ENCODE measurements around the gene CDRT15. TPM values are rescaled to one million over a fixed set of nuclear protein-coding genes. Genes with fewer than 3 reads are reported as not detected.
"Not testable (repeated sequence)": the region's sequence is repeated elsewhere in the genome, so short reads cannot be mapped to it uniquely, and the experiment has no call there.

Gene CDRT15
- total RNA-seq, 2 experiments from 2014 or later: not detected

- ATAC-seq, POLR2A ChIA-PET, H3K4me3 Mint-ChIP-seq: not testable (repeated sequence)
Observed at GRCh38 chr17:14231187-14231586, 5.5 kb downstream of the CDRT15 start.

GRCh38 chr17:14228903-14229302 is 7.8 kb downstream of the CDRT15 start:
- H3K9me3 Mint-ChIP-seq (ENCODE audit: insufficient read depth): peaks cover 7% of the 10 kb centered on the region
- ATAC-seq: no peak
- no peak overlapping the region for H3K4me3 Mint-ChIP-seq
- no peak for DNase-seq
- H3K27ac Mint-ChIP-seq: no peak overlapping the region
- H3K27me3 Mint-ChIP-seq (ENCODE audit: low read depth): no peaks in the 10 kb centered on the region
- H3K36me3 Mint-ChIP-seq (ENCODE audit: low read depth): peaks cover 3% of the 10 kb centered on the region
- no peaks in the 10 kb centered on the region for H3K4me1 Mint-ChIP-seq (ENCODE audit: low read depth)
- CTCF ChIA-PET: interaction anchor here (1.7 to 1.8 kb wide), 2 partner anchors 17 to 25 kb away, joined by 4 read pairs; no protein-coding TSS in a partner anchor
- POLR2A ChIA-PET: no interaction called here

More at GRCh38 chr17:14231187-14231586, 5.5 kb downstream of the CDRT15 start:
- H3K9me3 Mint-ChIP-seq (ENCODE audit: insufficient read depth); H3K4me1 Mint-ChIP-seq (ENCODE audit: low read depth); H3K27me3 Mint-ChIP-seq (ENCODE audit: low read depth); H3K27ac Mint-ChIP-seq; DNase-seq; H3K36me3 Mint-ChIP-seq (ENCODE audit: low read depth); CTCF ChIA-PET: not testable (repeated sequence)

GRCh38 chr17:14227052-14227451 is 9.6 kb downstream of the CDRT15 start:
- ChIA-PET CTCF (no interaction called here), POLR2A (no interaction called here)
- H3K9me3 Mint-ChIP-seq (ENCODE audit: insufficient read depth): peaks cover 7% of the 10 kb centered on the region
- no peak overlapping the region for H3K27ac Mint-ChIP-seq
- DNase-seq: no peak
- H3K36me3 Mint-ChIP-seq (ENCODE audit: low read depth): peaks cover 3% of the 10 kb centered on the region
- H3K4me3 Mint-ChIP-seq: no peak overlapping the region
- H3K4me1 Mint-ChIP-seq (ENCODE audit: low read depth): no peaks in the 10 kb centered on the region
- no peaks in the 10 kb centered on the region for H3K27me3 Mint-ChIP-seq (ENCODE audit: low read depth)
- no peak for ATAC-seq

GRCh38 chr17:14225254-14225980 is 11.2 kb downstream of the CDRT15 start:
- no peaks in the 10 kb centered on the region for H3K27me3 Mint-ChIP-seq (ENCODE audit: low read depth)
- ATAC-seq (no peak), DNase-seq (no peak)
- CTCF ChIA-PET: no interaction called here
- H3K4me3 Mint-ChIP-seq: no peak overlapping the region
- POLR2A ChIA-PET: no interaction called here
- H3K4me1 Mint-ChIP-seq (ENCODE audit: low read depth): no peaks in the 10 kb centered on the region
- H3K9me3 Mint-ChIP-seq (ENCODE audit: insufficient read depth): peaks cover 7% of the 10 kb centered on the region
- H3K27ac Mint-ChIP-seq: no peak overlapping the region
- peaks cover 3% of the 10 kb centered on the region for H3K36me3 Mint-ChIP-seq (ENCODE audit: low read depth)

DNA sequence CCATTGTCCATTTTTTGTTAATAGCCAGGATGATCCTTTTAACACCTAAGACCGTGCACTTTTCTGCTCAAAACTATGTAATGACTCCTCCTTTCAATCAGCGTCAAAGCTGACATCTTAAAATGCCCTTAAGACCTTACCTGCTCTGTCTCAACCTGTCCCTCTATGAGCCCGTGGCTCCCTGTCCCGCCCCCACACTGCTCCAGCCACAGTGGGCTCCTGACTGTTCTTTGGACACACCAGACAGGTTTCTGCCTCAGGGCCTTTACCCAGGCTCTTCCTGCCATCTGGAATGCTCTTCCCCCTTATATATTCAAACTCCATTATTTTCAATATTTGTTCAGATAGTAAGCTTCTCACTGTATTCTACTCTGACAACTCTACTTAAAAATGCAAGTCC is 14.1 kb downstream of the CDRT15 start:
- peaks cover 3% of the 10 kb centered on the region for H3K36me3 Mint-ChIP-seq (ENCODE audit: low read depth)
- no peaks in the 10 kb centered on the region for H3K9me3 Mint-ChIP-seq (ENCODE audit: insufficient read depth)
- DNase-seq (no peak), ATAC-seq (no peak)
- CTCF ChIA-PET: interaction anchor here (0.8 to 1.2 kb wide), 2 partner anchors 11 to 19 kb away, joined by 3 read pairs; no protein-coding TSS in a partner anchor
- no peaks in the 10 kb centered on the region for H3K4me1 Mint-ChIP-seq (ENCODE audit: low read depth)
- no peaks in the 10 kb centered on the region for H3K27me3 Mint-ChIP-seq (ENCODE audit: low read depth)
- POLR2A ChIA-PET: no interaction called here
- no peak overlapping the region for H3K27ac Mint-ChIP-seq
- H3K4me3 Mint-ChIP-seq: no peak overlapping the region

- DNase-seq (no peak), ATAC-seq (no peak)
- no peak overlapping the region for H3K27ac Mint-ChIP-seq
- ChIA-PET POLR2A (interaction anchor here (1.2 kb wide), 1 partner anchor 86 kb away, joined by 4 read pairs; the partner anchor contains the start of gene HS3ST3B1), CTCF (interaction anchor here (1.2 to 3.2 kb wide), 2 partner anchors 11 to 12 kb away, joined by 3 to 12 read pairs; no protein-coding TSS in a partner anchor)
- H3K36me3 Mint-ChIP-seq (ENCODE audit: low read depth): peaks cover 38% of the 10 kb centered on the region
- H3K27me3 Mint-ChIP-seq (ENCODE audit: low read depth): no peaks in the 10 kb centered on the region
- no peaks in the 10 kb centered on the region for H3K9me3 Mint-ChIP-seq (ENCODE audit: insufficient read depth)
- no peak overlapping the region for H3K4me3 Mint-ChIP-seq
- H3K4me1 Mint-ChIP-seq (ENCODE audit: low read depth): peaks cover 10% of the 10 kb centered on the region
Observed at GRCh38 chr17:14214271-14214670, 22.4 kb downstream of the CDRT15 start.

GRCh38 chr17:14212401-14212800 is 24.3 kb downstream of the CDRT15 start:
- ChIA-PET CTCF (interaction anchor here (0.6 to 1.5 kb wide), 8 partner anchors 9 to 264 kb away, joined by 3 to 13 read pairs (median 4); partner anchors contain the start of gene HS3ST3B1), POLR2A (no interaction called here)
- no peak for ATAC-seq
- Mint-ChIP-seq H3K4me1 (ENCODE audit: low read depth) (peaks cover 15% of the 10 kb centered on the region), H3K36me3 (ENCODE audit: low read depth) (peaks cover 47% of the 10 kb centered on the region), H3K4me3 (no peak overlapping the region), H3K9me3 (ENCODE audit: insufficient read depth) (no peaks in the 10 kb centered on the region), H3K27me3 (ENCODE audit: low read depth) (no peaks in the 10 kb centered on the region), H3K27ac (no peak overlapping the region)
- DNase-seq: no peak

GRCh38 chr17:14211801-14212200 is 24.9 kb downstream of the CDRT15 start:
- Mint-ChIP-seq H3K4me1 (ENCODE audit: low read depth) (peaks cover 19% of the 10 kb centered on the region), H3K9me3 (ENCODE audit: insufficient read depth) (no peaks in the 10 kb centered on the region), H3K36me3 (ENCODE audit: low read depth) (peaks cover 53% of the 10 kb centered on the region), H3K27ac (no peak overlapping the region), H3K4me3 (no peak overlapping the region), H3K27me3 (ENCODE audit: low read depth) (no peaks in the 10 kb centered on the region)
- CTCF ChIA-PET: interaction anchor here (0.6 to 1.5 kb wide), 12 partner anchors 8 to 618 kb away, joined by 3 to 13 read pairs (median 4); partner anchors contain the start of gene HS3ST3B1
- DNase-seq: no peak
- POLR2A ChIA-PET: no interaction called here
- no peak for ATAC-seq

- Mint-ChIP-seq H3K36me3 (ENCODE audit: low read depth) (peaks cover 53% of the 10 kb centered on the region), H3K4me3 (no peak overlapping the region), H3K9me3 (ENCODE audit: insufficient read depth) (no peaks in the 10 kb centered on the region), H3K4me1 (ENCODE audit: low read depth) (peaks cover 22% of the 10 kb centered on the region), H3K27me3 (ENCODE audit: low read depth) (no peaks in the 10 kb centered on the region), H3K27ac (no peak overlapping the region)
- ChIA-PET POLR2A (no interaction called here), CTCF (interaction anchor here (0.7 to 1.5 kb wide), 10 partner anchors 8 to 618 kb away, joined by 3 to 13 read pairs (median 4); partner anchors contain the start of gene HS3ST3B1)
- ATAC-seq (no peak), DNase-seq (no peak)
Observed at GRCh38 chr17:14211246-14211645, 25.4 kb downstream of the CDRT15 start.

DNA sequence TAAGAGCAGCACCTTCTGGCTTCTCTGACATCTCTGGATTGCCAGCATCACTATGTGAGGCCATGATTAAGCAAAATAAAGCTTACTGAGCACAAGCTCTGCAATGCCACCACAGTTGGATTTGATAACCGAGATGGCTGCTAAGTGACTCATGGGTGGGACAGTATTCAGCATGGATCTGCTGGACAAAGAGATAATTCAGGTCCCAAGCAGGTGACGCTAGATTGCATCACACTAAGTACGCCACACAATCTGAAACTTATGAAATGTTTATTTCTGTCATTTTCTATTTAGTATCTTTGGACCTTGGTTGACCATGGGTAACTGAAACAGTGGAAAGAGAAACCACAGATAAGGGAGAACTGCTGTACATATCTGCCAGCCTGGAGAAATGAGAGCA is 27.4 kb downstream of the CDRT15 start:
- DNase-seq (no peak), ATAC-seq (no peak)
- Mint-ChIP-seq H3K27me3 (ENCODE audit: low read depth) (no peaks in the 10 kb centered on the region), H3K27ac (peak overlapping the region; percentile 3), H3K4me3 (no peak overlapping the region), H3K4me1 (ENCODE audit: low read depth) (peaks cover 41% of the 10 kb centered on the region), H3K9me3 (ENCODE audit: insufficient read depth) (no peaks in the 10 kb centered on the region), H3K36me3 (ENCODE audit: low read depth) (peaks cover 62% of the 10 kb centered on the region)
- ChIA-PET POLR2A (no interaction called here), CTCF (no interaction called here)

DNA sequence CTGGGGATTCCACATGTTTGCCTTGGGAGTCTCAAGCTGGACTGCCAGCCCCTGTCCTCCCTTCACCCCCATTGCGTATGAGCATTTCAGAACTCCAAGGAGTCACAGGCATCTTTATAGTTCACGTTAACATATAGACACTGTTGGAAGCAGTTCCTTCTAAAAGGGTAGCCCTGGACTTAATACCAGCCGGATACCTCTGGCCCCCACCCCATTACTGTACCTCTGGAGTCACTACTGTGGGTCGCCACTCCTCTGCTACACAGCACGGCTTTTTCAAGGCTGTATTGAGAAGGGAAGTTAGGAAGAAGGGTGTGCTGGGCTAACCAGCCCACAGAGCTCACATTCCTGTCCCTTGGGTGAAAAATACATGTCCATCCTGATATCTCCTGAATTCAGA is 28.9 kb downstream of the CDRT15 start:
- H3K27ac Mint-ChIP-seq: no peak overlapping the region
- no peaks in the 10 kb centered on the region for H3K9me3 Mint-ChIP-seq (ENCODE audit: insufficient read depth)
- peaks cover 63% of the 10 kb centered on the region for H3K36me3 Mint-ChIP-seq (ENCODE audit: low read depth)
- peaks cover 54% of the 10 kb centered on the region for H3K4me1 Mint-ChIP-seq (ENCODE audit: low read depth)
- POLR2A ChIA-PET: interaction anchor here (2.7 kb wide), 1 partner anchor 94 kb away, joined by 16 read pairs; the partner anchor contains the start of gene HS3ST3B1
- no peak overlapping the region for H3K4me3 Mint-ChIP-seq
- ATAC-seq (no peak), DNase-seq (no peak)
- no peaks in the 10 kb centered on the region for H3K27me3 Mint-ChIP-seq (ENCODE audit: low read depth)
- CTCF ChIA-PET: interaction anchor here (1.4 kb wide), 1 partner anchor 11 kb away, joined by 3 read pairs; no protein-coding TSS in a partner anchor

DNA sequence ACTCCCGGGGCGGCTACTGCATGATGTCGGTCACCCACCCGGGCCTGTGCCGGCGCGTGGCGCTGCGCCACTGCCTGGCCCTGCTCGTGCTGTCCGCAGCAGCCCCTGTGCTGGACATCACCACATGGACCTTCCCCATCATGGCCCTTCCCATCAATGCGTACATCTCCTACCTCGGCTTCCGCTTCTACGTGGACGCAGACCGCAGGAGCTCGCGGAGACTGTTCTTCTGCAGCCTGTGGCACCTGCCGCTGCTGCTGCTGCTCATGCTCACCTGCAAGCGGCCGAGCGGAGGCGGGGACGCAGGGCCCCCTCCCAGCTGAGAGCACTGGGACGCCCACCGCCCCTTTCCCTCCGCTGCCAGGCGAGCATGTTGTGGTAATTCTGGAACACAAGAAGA is 29.8 kb downstream of the CDRT15 start:
- ATAC-seq (no peak), DNase-seq (no peak)
- peaks cover 62% of the 10 kb centered on the region for H3K4me1 Mint-ChIP-seq (ENCODE audit: low read depth)
- H3K36me3 Mint-ChIP-seq (ENCODE audit: low read depth): peaks cover 61% of the 10 kb centered on the region
- CTCF ChIA-PET: interaction anchor here (0.7 to 1.1 kb wide), 2 partner anchors 10 to 95 kb away, joined by 3 read pairs; no protein-coding TSS in a partner anchor
- POLR2A ChIA-PET: interaction anchor here (2.7 kb wide), 1 partner anchor 95 kb away, joined by 16 read pairs; the partner anchor contains the start of gene HS3ST3B1
- no peaks in the 10 kb centered on the region for H3K9me3 Mint-ChIP-seq (ENCODE audit: insufficient read depth)
- H3K27ac Mint-ChIP-seq: no peak overlapping the region
- no peak overlapping the region for H3K4me3 Mint-ChIP-seq
- no peaks in the 10 kb centered on the region for H3K27me3 Mint-ChIP-seq (ENCODE audit: low read depth)
